HL-60 (cell line): ENCODE results near the gene L3MBTL1.

Experiments
- GABPA ChIP-seq: IDR thresholded peaks from 2 replicates; pipeline ENCODE4 v1.6.1; 2012; ENCODE audit warnings: low read depth
- POLR2AphosphoS5 ChIP-seq: IDR thresholded peaks from 2 replicates; pipeline ENCODE4 v1.6.1; 2012; ENCODE audit warnings: low read depth
- TF ChIP-seq, protein P1 (sequence below): IDR thresholded peaks from one replicate; pipeline ENCODE4 v1.5.1; 2011; ENCODE audit warnings: low read length, control low read depth, inconsistent platforms; ENCODE audit not compliant: insufficient read depth

DNA sequence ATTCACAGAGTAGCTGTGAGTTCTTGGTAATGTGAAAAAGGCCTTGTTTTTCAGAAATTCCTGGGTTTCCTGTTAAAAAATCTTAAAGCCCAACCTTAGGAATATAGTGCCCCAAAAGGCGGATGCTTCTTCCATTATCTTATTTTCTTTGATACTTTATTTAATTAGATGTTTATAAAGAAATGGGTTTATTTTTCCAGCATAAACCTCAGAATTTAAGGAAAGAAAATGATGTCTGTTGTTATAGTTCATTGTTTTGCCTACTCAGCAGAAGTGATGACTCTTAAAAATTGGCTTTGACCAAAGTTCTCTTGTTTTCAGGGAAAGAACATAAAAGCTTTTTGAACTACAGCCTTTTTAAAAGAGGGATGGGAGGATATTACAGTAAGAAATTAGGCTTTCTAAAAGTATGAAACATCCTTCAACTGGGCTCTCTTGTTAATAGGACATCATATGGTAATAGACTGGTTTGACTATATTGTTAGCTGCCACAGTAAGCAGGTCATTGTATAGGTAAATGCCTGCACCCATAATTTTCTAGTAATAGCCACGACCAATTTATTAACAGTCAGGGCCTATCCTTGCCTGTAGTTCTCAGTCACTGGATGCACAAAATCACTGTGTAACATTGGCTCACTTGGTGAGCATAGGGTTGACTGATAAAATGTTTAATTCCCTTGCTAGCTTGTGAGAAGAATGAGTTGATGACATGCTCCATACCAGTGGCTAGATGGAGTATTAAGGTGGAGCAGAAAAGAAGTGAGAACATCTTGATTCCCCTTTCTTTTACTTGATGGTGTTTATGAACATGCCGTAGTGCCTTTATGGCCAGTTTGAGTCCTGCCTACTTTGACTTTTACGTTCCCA, 44.6 kb upstream of the L3MBTL1 start:
- TF ChIP-seq, protein P1, sequence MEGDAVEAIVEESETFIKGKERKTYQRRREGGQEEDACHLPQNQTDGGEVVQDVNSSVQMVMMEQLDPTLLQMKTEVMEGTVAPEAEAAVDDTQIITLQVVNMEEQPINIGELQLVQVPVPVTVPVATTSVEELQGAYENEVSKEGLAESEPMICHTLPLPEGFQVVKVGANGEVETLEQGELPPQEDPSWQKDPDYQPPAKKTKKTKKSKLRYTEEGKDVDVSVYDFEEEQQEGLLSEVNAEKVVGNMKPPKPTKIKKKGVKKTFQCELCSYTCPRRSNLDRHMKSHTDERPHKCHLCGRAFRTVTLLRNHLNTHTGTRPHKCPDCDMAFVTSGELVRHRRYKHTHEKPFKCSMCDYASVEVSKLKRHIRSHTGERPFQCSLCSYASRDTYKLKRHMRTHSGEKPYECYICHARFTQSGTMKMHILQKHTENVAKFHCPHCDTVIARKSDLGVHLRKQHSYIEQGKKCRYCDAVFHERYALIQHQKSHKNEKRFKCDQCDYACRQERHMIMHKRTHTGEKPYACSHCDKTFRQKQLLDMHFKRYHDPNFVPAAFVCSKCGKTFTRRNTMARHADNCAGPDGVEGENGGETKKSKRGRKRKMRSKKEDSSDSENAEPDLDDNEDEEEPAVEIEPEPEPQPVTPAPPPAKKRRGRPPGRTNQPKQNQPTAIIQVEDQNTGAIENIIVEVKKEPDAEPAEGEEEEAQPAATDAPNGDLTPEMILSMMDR, result no peak
- TF ChIP-seq POLR2AphosphoS5, result 0 out of 2 replicates have a peak, but pooled peaks have one; percentile 15
- no peak for TF ChIP-seq GABPA
